Panc1 (cell line): ENCODE data around the gene MXD3. TPM values are rescaled to one million over a fixed set of nuclear protein-coding genes. Genes with fewer than 3 reads are reported as not detected.

Experiments
- ATAC-seq: fragments of 200-7000 bp; cut with Tn5 transposase; 2 replicates; pipeline ENCODE4 v1.9.1; 2020; ENCODE audit warnings: mild to moderate bottlenecking, moderate library complexity
- BruUV-seq: library from RNA; stranded (reverse); fragments of 400-500 nt; replicated peaks from 2 replicates; lab custom pipeline; 2021; lab: Mats Ljungman, UMichigan
- CTCF ChIA-PET: fragments of 300-600 bp; sonication (Branson Sonifier 250); formaldehyde crosslinking; loops from one replicate; lab custom pipeline; 2022; ENCODE audit warnings: antibody characterized with exemption; lab: Charles Lee
- POLR2A ChIA-PET: fragments of 300-600 bp; sonication (Branson Sonifier 250); formaldehyde crosslinking; loops from one replicate; lab custom pipeline; 2022; ENCODE audit warnings: antibody characterized with exemption; lab: Charles Lee
- DNase-seq: peaks from one replicate; pipeline ENCODE4 v3.0.0-alpha.2; 2010; ENCODE audit warnings: low read depth, low spot score
- H3K27ac ChIP-seq: 2 replicates; pipeline ENCODE4 v1.5.1; 2011; ENCODE audit warnings: mild to moderate bottlenecking, low read length, inconsistent platforms
- H3K27me3 ChIP-seq: fragments of 200-500 bp; sonication (Bioruptor generic); 2 replicates; pipeline ENCODE4 v1.6.0; 2014; ENCODE audit warnings: low read length, inconsistent platforms; ENCODE audit not compliant: control insufficient read depth, insufficient read depth
- H3K36me3 ChIP-seq: fragments of 200-500 bp; sonication (Bioruptor generic); 2 replicates; pipeline ENCODE4 v1.5.1; 2014; ENCODE audit warnings: inconsistent platforms, mild to moderate bottlenecking, low read length, moderate library complexity; ENCODE audit not compliant: control insufficient read depth, insufficient read depth
- H3K4me1 ChIP-seq: 2 replicates; pipeline ENCODE4 v1.5.1; 2011; ENCODE audit warnings: inconsistent platforms, mild to moderate bottlenecking, low read length, moderate library complexity; ENCODE audit not compliant: control insufficient read depth, insufficient read depth
- H3K4me3 ChIP-seq, 2 experiments: 2 replicates each; pipeline ENCODE4 v1.5.1; 2011 to 2012; ENCODE audit warnings: low read depth in 2 of 2, low read length in 2 of 2, mild to moderate bottlenecking in 2 of 2, inconsistent platforms in 1 of 2, moderate library complexity in 1 of 2
- H3K9me3 ChIP-seq: fragments of 200-500 bp; sonication (Bioruptor generic); 2 replicates; pipeline ENCODE4 v1.5.1; 2014; ENCODE audit warnings: low read depth, mild to moderate bottlenecking, inconsistent platforms, low read length, moderate library complexity; ENCODE audit not compliant: control insufficient read depth, insufficient read depth
- CTCF ChIP-seq: fragments of 450-650 bp; IDR thresholded peaks from 2 replicates; pipeline ENCODE4 v1.5.1; 2017; ENCODE audit warnings: mild to moderate bottlenecking
- POLR2AphosphoS5 ChIP-seq: IDR thresholded peaks from 2 replicates; pipeline ENCODE4 v1.6.1; 2012; ENCODE audit warnings: mild to moderate bottlenecking, low read depth, low read length, moderate library complexity
- REST ChIP-seq, 2 experiments: IDR thresholded peaks; 2 replicates each; pipeline ENCODE4 v1.6.1; 2011 to 2012; ENCODE audit warnings: low read depth in 2 of 2, control low read depth in 1 of 2, low read length in 1 of 2, mild to moderate bottlenecking in 1 of 2, moderate library complexity in 1 of 2; ENCODE audit not compliant: insufficient read depth in 1 of 2
- SIN3A ChIP-seq: IDR thresholded peaks from 2 replicates; pipeline ENCODE4 v1.6.1; 2012; ENCODE audit warnings: low read depth, mild to moderate bottlenecking, low read length, moderate library complexity, borderline replicate concordance; ENCODE audit not compliant: insufficient read depth
- TCF7L2 ChIP-seq: IDR thresholded peaks from 2 replicates; pipeline ENCODE4 v1.6.1; 2011; ENCODE audit warnings: mild to moderate bottlenecking, low read depth, low read length, inconsistent platforms
- in situ Hi-C: cut with HindIII; loops from 2 replicates; pipeline ENCODE4 v1.10.0; 2016; ENCODE audit warnings: low sequenced_read_pairs, low pct_unique_long_range_greater_than_20kb
- intact Hi-C: fragments of 100-400 bp; cut with micrococcal nuclease; formaldehyde crosslinking; loops from one replicate; pipeline ENCODE4 v1.10.0; 2022; ENCODE audit not compliant: unreplicated experiment
- total RNA-seq: library from RNA; stranded (reverse); gene quantifications from one replicate; pipeline ENCODE4 v1.2.1, GENCODE V29; 2021; ENCODE audit not compliant: unreplicated experiment

MXD3 gene
- total RNA-seq, 1 experiment from 2014 or later: 12.0 TPM

- H3K36me3 ChIP-seq: no peaks in the 10 kb centered on the region
- H3K4me3 ChIP-seq: no peak overlapping the region
- ATAC-seq (no peak), DNase-seq (no peak)
- in situ Hi-C loops: no loop called here
- intact Hi-C loops: no loop called here
- no TSS peak for BruUV-seq
- H3K9me3 ChIP-seq: no peaks in the 10 kb centered on the region
- no peaks in the 10 kb centered on the region for H3K27me3 ChIP-seq
- H3K4me1 ChIP-seq: peaks cover 13% of the 10 kb centered on the region
- POLR2A ChIA-PET: no interaction called here
- CTCF ChIA-PET: no interaction called here
- TF ChIP-seq REST (IDR thresholded peaks at IDR 0.05; ENCODE audit: insufficient read depth in 1 of 2, low read depth in 2 of 2, low read length in 1 of 2) (no peak), TCF7L2 (no peak)
- no peak overlapping the region for H3K27ac ChIP-seq
These were observed 48.2 kb upstream of the MXD3 start for GRCh38 chr5:177359860-177360259.

- TF ChIP-seq POLR2AphosphoS5: no peak
- peaks cover 12% of the 10 kb centered on the region for H3K4me1 ChIP-seq
- H3K27me3 ChIP-seq: no peaks in the 10 kb centered on the region
- ATAC-seq: no peak
- POLR2A ChIA-PET: no interaction called here
- H3K9me3 ChIP-seq: no peaks in the 10 kb centered on the region
- no peak overlapping the region for H3K27ac ChIP-seq
- in situ Hi-C loops (no loop called here), intact Hi-C loops (no loop called here)
- DNase-seq: no peak
- no peaks in the 10 kb centered on the region for H3K36me3 ChIP-seq
- BruUV-seq: no TSS peak
- no peak overlapping the region for H3K4me3 ChIP-seq
- CTCF ChIA-PET: no interaction called here
These were observed 47.8 kb upstream of the MXD3 start for GRCh38 chr5:177359451-177359851.

- TF ChIP-seq SIN3A: no peak
- no peak for TF ChIP-seq POLR2AphosphoS5
- no peak for TF ChIP-seq CTCF
- no peak for TF ChIP-seq REST (IDR thresholded peaks at IDR 0.05; ENCODE audit: insufficient read depth in 1 of 2, low read depth in 2 of 2, low read length in 1 of 2)
- no peak for TF ChIP-seq TCF7L2
- Histone ChIP-seq H3K27ac (no peak overlapping the region), H3K4me3 (peak overlapping the region in 1 of 2 experiments; percentile 36; a peak in 1 of 4 replicates), H3K36me3 (no peaks in the 10 kb centered on the region), H3K4me1 (peaks cover 4% of the 10 kb centered on the region; the same call in 1 of the 2 replicates), H3K27me3 (no peaks in the 10 kb centered on the region), H3K9me3 (no peaks in the 10 kb centered on the region)
- BruUV-seq: no TSS peak
- no peak for ATAC-seq
- ChIA-PET POLR2A (no interaction called here), CTCF (interaction anchor here (0.6 kb wide), 1 partner anchor 32 kb away, joined by 3 read pairs; no protein-coding TSS in a partner anchor)
- no peak for DNase-seq
- intact Hi-C loops: no loop called here
- in situ Hi-C loops: no loop called here
These were observed 46.7 kb upstream of the MXD3 start for GRCh38 chr5:177358370-177358819.
